NK-92 (cell line): Measurements from ENCODE around the gene LIN7B.

Experiments
- DNase-seq: peaks from one replicate; lab custom pipeline; 2025; ENCODE audit not compliant: unreplicated experiment; lab: John Stamatoyannopoulos, UW

LIN7B gene

GRCh38 chr19:49160450-49161189 lies 46.5 kb downstream of the LIN7B start:
- DNase-seq, result no peak

DNA sequence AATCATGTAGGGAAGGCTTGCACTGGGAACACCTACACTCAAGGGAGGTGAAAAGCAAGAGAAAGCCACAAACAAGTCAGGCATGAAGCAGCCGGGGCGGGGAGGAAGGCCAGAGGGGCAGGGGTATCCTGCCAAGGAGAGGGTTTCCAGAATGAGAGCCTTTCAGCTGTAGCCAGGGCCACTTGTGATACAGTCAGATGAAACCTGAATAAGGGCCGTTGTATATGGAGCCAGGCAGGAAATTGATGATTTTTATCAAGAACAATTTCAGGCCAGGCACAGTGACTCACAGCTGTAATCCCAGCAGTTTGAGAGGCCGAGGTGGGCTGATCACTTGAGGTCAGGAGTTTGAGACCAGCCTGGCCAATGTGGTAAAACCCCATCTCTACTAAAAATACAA lies 47.8 kb downstream of the LIN7B start:
- no peak for DNase-seq

GRCh38 chr19:49165111-49165750 lies 51.1 kb downstream of the LIN7B start:
- DNase-seq, result no peak

GRCh38 chr19:49165865-49166301 lies 51.7 kb downstream of the LIN7B start:
- no peak for DNase-seq

DNA sequence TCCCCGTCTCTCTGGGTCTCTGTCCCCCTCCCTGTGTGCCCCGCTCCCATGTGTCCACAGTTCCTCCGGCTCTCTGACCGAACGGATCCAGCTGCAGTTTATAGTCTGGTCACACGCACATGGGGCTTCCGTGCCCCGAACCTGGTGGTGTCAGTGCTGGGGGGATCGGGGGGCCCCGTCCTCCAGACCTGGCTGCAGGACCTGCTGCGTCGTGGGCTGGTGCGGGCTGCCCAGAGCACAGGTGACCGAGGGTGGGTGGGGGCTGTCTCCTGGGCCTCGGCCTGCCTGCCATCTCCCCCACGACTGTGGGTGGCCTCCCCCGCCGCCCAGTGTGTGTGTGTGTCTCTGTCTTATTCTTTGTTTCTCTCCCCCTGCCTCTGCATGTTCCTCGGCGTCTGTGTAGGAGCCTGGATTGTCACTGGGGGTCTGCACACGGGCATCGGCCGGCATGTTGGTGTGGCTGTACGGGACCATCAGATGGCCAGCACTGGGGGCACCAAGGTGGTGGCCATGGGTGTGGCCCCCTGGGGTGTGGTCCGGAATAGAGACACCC lies 53.8 kb downstream of the LIN7B start:
- DNase-seq, result no peak
